RWPE2 (cell line): ENCODE measurements around the gene CACNB2.
A peak's percentile ranks its signal among the peaks of the same experiment; 100 is the strongest.

Experiments used
- ATAC-seq: fragments of 200-7000 bp; cut with Tn5 transposase; 3 replicates; pipeline ENCODE4 v1.9.1; 2021; ENCODE audit warnings: low read depth
- DNase-seq: peaks from one replicate; pipeline ENCODE4 v3.0.0-alpha.2; 2020; ENCODE audit warnings: low spot score
- H3K27ac ChIP-seq: fragments of 450-650 bp; 2 replicates; pipeline ENCODE4 v1.5.1; 2017; ENCODE audit warnings: mild to moderate bottlenecking; ENCODE audit not compliant: poor library complexity, severe bottlenecking
- H3K27me3 ChIP-seq: fragments of 250-450 bp; sonication (Bioruptor Pico); 2 replicates; pipeline ENCODE4 v1.5.1; 2021; ENCODE audit warnings: mild to moderate bottlenecking, moderate library complexity; ENCODE audit not compliant: insufficient read depth, poor library complexity, severe bottlenecking
- H3K36me3 ChIP-seq: fragments of 250-450 bp; sonication (Bioruptor Pico); 2 replicates; pipeline ENCODE4 v1.5.1; 2020; ENCODE audit warnings: low read depth, mild to moderate bottlenecking, moderate library complexity
- H3K4me1 ChIP-seq: fragments of 250-450 bp; sonication (Bioruptor Pico); 2 replicates; pipeline ENCODE4 v1.5.1; 2021; ENCODE audit warnings: mild to moderate bottlenecking, moderate library complexity; ENCODE audit not compliant: insufficient read depth, poor library complexity, severe bottlenecking
- H3K4me3 ChIP-seq: fragments of 250-450 bp; sonication (Bioruptor Pico); 2 replicates; pipeline ENCODE4 v1.5.1; 2021; ENCODE audit warnings: mild to moderate bottlenecking, moderate library complexity; ENCODE audit not compliant: severe bottlenecking
- H3K9me3 ChIP-seq: fragments of 250-450 bp; sonication (Bioruptor Pico); 2 replicates; pipeline ENCODE4 v1.5.1; 2021; ENCODE audit warnings: mild to moderate bottlenecking, moderate library complexity; ENCODE audit not compliant: severe bottlenecking
- CTCF ChIP-seq: fragments of 450-650 bp; IDR thresholded peaks from one replicate; pipeline ENCODE4 v1.5.1; 2017; ENCODE audit warnings: mild to moderate bottlenecking, moderate library complexity; ENCODE audit not compliant: poor library complexity, severe bottlenecking

The CACNB2 gene

GRCh38 chr10:18310761-18311160, 170.5 kb downstream of the CACNB2 start:
- H3K27me3 ChIP-seq = no peaks in the 10 kb centered on the region
- no peaks in the 10 kb centered on the region for H3K36me3 ChIP-seq
- no peaks in the 10 kb centered on the region for H3K4me1 ChIP-seq
- no peak overlapping the region for H3K27ac ChIP-seq
- TF ChIP-seq CTCF = no peak
- no peaks in the 10 kb centered on the region for H3K9me3 ChIP-seq
- DNase-seq (no peak), ATAC-seq (no peak)
- H3K4me3 ChIP-seq = no peak overlapping the region

- Histone ChIP-seq H3K9me3 (no peaks in the 10 kb centered on the region), H3K4me1 (no peaks in the 10 kb centered on the region), H3K27ac (no peak overlapping the region), H3K4me3 (no peak overlapping the region), H3K36me3 (no peaks in the 10 kb centered on the region), H3K27me3 (no peaks in the 10 kb centered on the region)
- DNase-seq = no peak
- peak; percentile 64; the same call in 2 of the 3 replicates for ATAC-seq
- TF ChIP-seq CTCF = peak; percentile 69
Measured at GRCh38 chr10:18312374-18313139, 172.3 kb downstream of the CACNB2 start.

DNA sequence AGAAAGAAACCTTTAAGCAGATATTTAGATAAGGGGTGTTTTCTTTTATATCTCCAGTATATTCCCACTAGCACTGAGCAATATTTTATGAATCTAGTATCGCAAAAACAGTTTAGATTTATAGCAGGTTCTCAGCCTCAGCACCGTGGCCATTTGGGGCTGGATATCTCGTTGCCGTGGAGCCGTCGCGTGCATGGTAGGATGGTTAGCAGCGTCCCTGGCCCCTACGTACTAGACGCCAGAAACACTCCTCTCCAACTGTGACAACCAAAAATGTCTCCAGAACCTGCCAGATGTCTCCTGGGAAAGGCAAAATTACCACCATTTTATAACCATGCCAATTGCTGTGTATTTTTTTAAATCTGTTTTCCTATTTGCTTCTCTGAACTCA, 172.9 kb downstream of the CACNB2 start:
- Histone ChIP-seq H3K4me3 (no peak overlapping the region), H3K36me3 (no peaks in the 10 kb centered on the region), H3K9me3 (no peaks in the 10 kb centered on the region), H3K27me3 (no peaks in the 10 kb centered on the region), H3K27ac (no peak overlapping the region), H3K4me1 (no peaks in the 10 kb centered on the region)
- no peak for TF ChIP-seq CTCF
- DNase-seq (no peak), ATAC-seq (no peak)

- Histone ChIP-seq H3K9me3 (no peaks in the 10 kb centered on the region), H3K27me3 (no peaks in the 10 kb centered on the region), H3K4me1 (no peaks in the 10 kb centered on the region), H3K4me3 (no peak overlapping the region), H3K36me3 (no peaks in the 10 kb centered on the region), H3K27ac (no peak overlapping the region)
- ATAC-seq = no peak
- no peak for DNase-seq
- TF ChIP-seq CTCF = no peak
Measured at GRCh38 chr10:18313626-18314025, 173.4 kb downstream of the CACNB2 start.

- TF ChIP-seq CTCF = no peak
- Histone ChIP-seq H3K27ac (no peak overlapping the region), H3K36me3 (no peaks in the 10 kb centered on the region), H3K27me3 (peaks cover 2% of the 10 kb centered on the region), H3K4me3 (no peak overlapping the region), H3K9me3 (no peaks in the 10 kb centered on the region), H3K4me1 (no peaks in the 10 kb centered on the region)
- ATAC-seq = no peak
- no peak for DNase-seq
Measured at GRCh38 chr10:18319628-18320027, 179.4 kb downstream of the CACNB2 start.
